Heart right ventricle (tissue), 16 donors: ENCODE measurements around the gene SPATA46. TPM values are rescaled to one million over a fixed set of nuclear protein-coding genes. Genes with fewer than 3 reads are reported as not detected.

Source experiments
- ATAC-seq, 8 donors: fragments of 200-7000 bp; cut with Tn5 transposase; one replicate each; pipeline ENCODE4 v1.9.1; 2020; ENCODE audit warnings: mild to moderate bottlenecking in 8 of 8, moderate library complexity in 8 of 8, moderate number of reproducible peaks in 1 of 8
- DNase-seq, 2 donors: peaks; one replicate each; pipeline ENCODE4 v3.0.0-alpha.2; 2020
- H3K27ac ChIP-seq, 10 donors: fragments of 200-600 bp; sonication (generic) in 2 of 10; one replicate each; pipeline versions ENCODE4 v1.5.0 to v1.8.0; 2020 to 2022; ENCODE audit warnings: mild to moderate bottlenecking in 3 of 10
- H3K27me3 ChIP-seq, 7 donors: fragments of 200-600 bp; one replicate each; pipeline ENCODE4 v1.8.0; 2021 to 2022; ENCODE audit warnings: mild to moderate bottlenecking in 2 of 7
- H3K36me3 ChIP-seq, 9 donors: fragments of 200-600 bp; sonication (generic) in 1 of 9; one replicate each; pipeline versions ENCODE4 v1.5.0 to v1.8.0; 2020 to 2022; ENCODE audit warnings: mild to moderate bottlenecking in 2 of 9
- H3K4me1 ChIP-seq, 9 donors: fragments of 200-600 bp; sonication (generic) in 1 of 9; one replicate each; pipeline versions ENCODE4 v1.5.0 to v1.8.0; 2020 to 2022; ENCODE audit warnings: mild to moderate bottlenecking in 4 of 9
- H3K4me3 ChIP-seq, 10 donors: fragments of 200-600 bp; sonication (generic) in 2 of 10; one replicate each; pipeline versions ENCODE4 v1.5.0 to v1.8.0; 2020 to 2022; ENCODE audit warnings: mild to moderate bottlenecking in 7 of 10, moderate library complexity in 2 of 10
- H3K9me3 ChIP-seq, 11 donors: fragments of 200-600 bp in 10 of 11; sonication (generic) in 2 of 11; one replicate each; pipeline versions ENCODE4 v1.5.0 to v1.8.0; 2013 to 2022; ENCODE audit warnings: mild to moderate bottlenecking in 2 of 11, control low read depth in 1 of 11, moderate library complexity in 1 of 11
- CTCF ChIP-seq, 9 donors: fragments of 200-600 bp; sonication (generic) in 2 of 9; IDR thresholded peaks; one replicate each; pipeline versions ENCODE4 v1.5.0 to v1.8.0; 2021 to 2022; ENCODE audit warnings: antibody characterized with exemption in 9 of 9, mild to moderate bottlenecking in 5 of 9, moderate library complexity in 1 of 9
- WGBS, 2 donors: extraction: QIAGEN DNeasy Blood & Tissue Kit; methylation state at CpG; one replicate each; pipeline ENCODE4 v1.1.7; 2013; ENCODE audit warnings: inconsistent platforms in 1 of 2; 5-methylcytosine and 5-hydroxymethylcytosine counted together
- intact Hi-C, 10 donors: fragments of 100-400 bp; cut with DNase I; formaldehyde crosslinking; loops; one replicate each; pipeline versions ENCODE4 v1.11.1 to v1.14.2; 2022
- polyA plus RNA-seq, 2 donors: library from polyadenylated mRNA; stranded (reverse); fragments of 200-250 nt; gene quantifications; one replicate each; pipeline ENCODE4 v1.2.3, GENCODE V29; 2013
- total RNA-seq, 10 donors: library from RNA; stranded (reverse); fragmentation: NEBNext Ultra II Directional in 3 of 10; extraction: Animal tissue kit (Norgen Biotek cat#: 25700) in 3 of 10; gene quantifications; one replicate each; pipeline versions ENCODE4 v1.2.1 to v1.2.4, GENCODE V29; 2021 to 2023
- donor health status: Arrhythmogenic right ventricular cardiomyopathy.
- donor health status: ischemic (EF 13 %, LVEDD 7.1; RV severe dilation, severe dysfunction).
- donor health status: healthy with polysubstance abuse.
- donor health status: DM: no; HTN: yes; CAD: no.
- donor health status: DM: no; HTN: no; CAD: no.
- donor health status: ischemic (EF 25% LVEDD 6.9; RV normal size, moderate dysfunction).
- donor health status: ischemic (EF 25% LVEDD 5.7; RV mildly dilated, moderate dysfunction).
- donor health status: healthy.
- donor health status: DM: yes; HTN: yes; CAD: no.
- donor health status: Ischemic cardiomyopathy.
- donor health status: ischemic (EF 35%, LVEDD 5.7; RV mildly dilated, moderate dysfunction).
- donor health status: nonischemic (EF 11% LVEDD 7.7; RV severe dilation, severe dysfunction).
- donor health status: DM: yes; HTN: yes; CAD: no.
- donor health status: PGD.
- donor health status: ischemic (EF 29% LVEDD 5.4; RV normal size, mild dysfunction).
- donor health status: nonischemic (EF 23%, LVEDD 6.1; RV moderate dilation, normal function).

The SPATA46 gene
- total and polyA plus RNA-seq, 12 donors, result not detected

DNA sequence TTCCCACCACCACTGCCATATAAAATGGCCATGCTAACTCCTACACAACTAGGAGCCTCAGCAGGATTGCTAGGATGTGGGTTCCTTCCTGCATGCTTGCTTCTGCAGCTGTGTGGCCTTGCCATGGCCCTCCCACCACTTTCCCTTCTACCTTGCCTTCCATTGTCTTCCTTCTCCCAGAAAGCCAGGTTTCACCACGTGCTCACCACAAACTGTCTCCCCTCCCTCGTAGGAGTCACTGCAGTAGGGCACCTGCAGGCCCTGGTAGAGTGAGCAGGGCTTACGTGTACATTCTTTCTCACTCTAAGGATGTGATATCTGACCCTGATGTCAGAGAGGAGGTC, 8.6 kb upstream of the SPATA46 start:
- DNase-seq, result no peak
- intact Hi-C loops, result loop anchor here in 2 of 10 donors (5.0 to 10.0 kb wide), 2 partner anchors 90 to 328 kb away; no protein-coding TSS in a partner anchor
- no peak for ATAC-seq
- Histone ChIP-seq H3K36me3 (no peaks in the 10 kb centered on the region), H3K27me3 (no peaks in the 10 kb centered on the region), H3K4me3 (no peak overlapping the region), H3K9me3 (no peaks in the 10 kb centered on the region), H3K27ac (no peak overlapping the region), H3K4me1 (no peaks in the 10 kb centered on the region)
- no peak for TF ChIP-seq CTCF (IDR thresholded peaks at IDR 0.05)
- 75 to 77% methylated on average over 3 of the region's 3 CpGs for WGBS, 2 donors

GRCh38 chr1:162384601-162385279, 8.1 kb upstream of the SPATA46 start:
- Histone ChIP-seq H3K4me3 (no peak overlapping the region), H3K4me1 (no peaks in the 10 kb centered on the region), H3K9me3 (no peaks in the 10 kb centered on the region), H3K27ac (no peak overlapping the region), H3K27me3 (no peaks in the 10 kb centered on the region), H3K36me3 (no peaks in the 10 kb centered on the region)
- ATAC-seq (no peak), DNase-seq (no peak)
- TF ChIP-seq CTCF (IDR thresholded peaks at IDR 0.05), result no peak
- 92 to 95% methylated on average over 10 of the region's 10 CpGs for WGBS, 2 donors
- intact Hi-C loops, result loop anchor here in 2 of 10 donors (5.0 to 10.0 kb wide), 2 partner anchors 90 to 327 kb away; no protein-coding TSS in a partner anchor

DNA sequence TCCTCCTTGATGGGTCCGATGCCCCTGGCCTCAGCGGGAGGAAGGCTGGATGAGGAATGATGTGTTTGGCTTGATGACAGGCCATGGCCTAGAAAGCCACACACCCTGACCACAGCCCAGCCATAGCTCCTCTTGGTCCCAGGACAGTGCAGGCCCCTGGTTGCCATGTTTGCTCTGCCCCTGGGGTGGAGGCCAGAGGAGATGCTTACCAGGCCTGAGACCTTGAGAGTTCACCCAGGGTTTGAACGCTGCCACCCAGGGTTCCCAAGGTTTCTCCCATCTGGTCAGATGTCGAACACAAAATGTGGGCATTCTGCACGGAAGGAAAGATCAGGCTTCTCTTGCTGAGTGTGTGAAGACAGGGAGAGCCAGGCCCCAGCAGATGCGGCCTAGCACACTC, 7.5 kb upstream of the SPATA46 start:
- H3K4me1 ChIP-seq, result no peaks in the 10 kb centered on the region
- H3K4me3 ChIP-seq, result no peak overlapping the region
- H3K27me3 ChIP-seq, result no peaks in the 10 kb centered on the region
- no peaks in the 10 kb centered on the region for H3K9me3 ChIP-seq
- no peak for TF ChIP-seq CTCF (IDR thresholded peaks at IDR 0.05)
- no peak overlapping the region for H3K27ac ChIP-seq
- intact Hi-C loops, result loop anchor here in 1 of 10 donors (10.0 kb wide), 1 partner anchor 89 kb away; no protein-coding TSS in a partner anchor
- no peaks in the 10 kb centered on the region for H3K36me3 ChIP-seq
- no peak for DNase-seq
- ATAC-seq, result no peak
- 93 to 98% methylated on average over 6 of the region's 6 CpGs for WGBS, 2 donors

DNA sequence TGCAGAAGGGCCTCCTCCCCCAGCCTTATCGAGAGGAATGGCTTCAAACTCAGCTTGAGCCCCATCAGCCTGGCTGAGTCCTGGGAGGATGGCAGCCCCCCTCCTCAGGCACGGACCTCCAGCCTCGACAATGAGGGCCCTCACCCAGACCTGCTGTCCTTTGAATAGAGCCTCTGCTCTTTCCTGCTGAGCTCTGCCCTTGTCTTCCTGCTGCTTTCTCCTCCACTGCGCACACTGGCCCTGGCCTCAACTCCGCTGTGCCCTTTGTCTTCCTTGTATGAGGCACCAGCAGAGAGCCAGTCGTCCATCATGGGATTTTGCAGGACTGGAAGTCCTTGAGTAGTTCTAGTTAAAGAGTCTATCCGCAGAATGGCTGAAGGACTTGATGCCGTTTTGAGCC, 6.9 kb upstream of the SPATA46 start:
- Histone ChIP-seq H3K27ac (no peak overlapping the region), H3K27me3 (no peaks in the 10 kb centered on the region), H3K36me3 (no peaks in the 10 kb centered on the region), H3K9me3 (no peaks in the 10 kb centered on the region), H3K4me3 (no peak overlapping the region), H3K4me1 (no peaks in the 10 kb centered on the region)
- ATAC-seq (no peak), DNase-seq (no peak)
- intact Hi-C loops, result loop anchor here in 1 of 10 donors (10.0 kb wide), 1 partner anchor 89 kb away; no protein-coding TSS in a partner anchor
- WGBS, 2 donors, result 90% methylated on average over 8 of the region's 8 CpGs
- TF ChIP-seq CTCF (IDR thresholded peaks at IDR 0.05), result no peak
